Measurements from ENCODE around the gene IL10RB.
A peak's percentile ranks its signal among the peaks of the same experiment; 100 is the strongest.

Gene IL10RB

DNA sequence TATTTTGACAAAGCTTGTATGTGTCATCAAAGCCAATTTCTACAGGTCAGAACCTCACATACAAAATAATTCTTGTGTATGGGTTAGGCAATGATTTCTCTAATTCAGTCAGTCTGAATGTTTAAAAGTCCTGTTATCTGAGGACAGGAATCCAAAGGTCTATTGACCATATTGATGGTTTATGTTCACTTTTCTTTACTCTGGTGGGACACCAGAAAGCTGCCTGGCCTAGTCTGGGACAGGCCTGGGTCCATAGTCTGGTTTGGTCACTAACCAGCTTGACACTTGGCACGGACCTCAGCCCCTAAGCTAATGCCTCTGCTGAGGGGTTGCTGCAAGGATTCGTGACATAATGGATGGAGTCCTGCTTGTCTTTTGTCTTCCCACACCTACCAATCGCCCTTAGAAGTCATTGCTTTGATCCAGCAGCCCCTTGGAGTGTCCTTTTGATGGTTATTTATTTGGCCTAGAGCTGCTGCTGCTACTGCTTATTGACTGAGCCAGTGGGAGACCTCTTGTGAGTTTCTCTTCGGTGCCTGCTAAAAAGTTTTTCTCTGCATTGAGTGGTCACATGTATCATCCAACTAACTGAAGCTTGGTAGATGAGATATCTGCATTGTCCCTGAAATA lies 20.8 kb upstream of the IL10RB start:
- Histone ChIP-seq H3K36me3 (ENCODE audit: control insufficient read depth in 4 of 4, insufficient read depth in 4 of 4, low read length in 3 of 4) (peaks cover 13 to 59% (median 30%) of the 10 kb centered on the region in 4 experiments), H3K27me3 (replicated peaks in 2 of 5; ENCODE audit: control insufficient read depth in 4 of 5, insufficient read depth in 5 of 5, low read length in 4 of 5) (no peaks in the 10 kb centered on the region), H3K27ac (ENCODE audit: insufficient read depth in 1 of 2, low read depth in 1 of 2, low read length in 2 of 2, poor library complexity in 1 of 2, severe bottlenecking in 2 of 2) (peak overlapping the region in 1 of 2 experiments; percentile 13), H3K9me3 (ENCODE audit: control extremely low read depth in 1 of 5, control insufficient read depth in 4 of 5, insufficient read depth in 2 of 5, low read depth in 1 of 5, low read length in 4 of 5) (no peaks in the 10 kb centered on the region), H3K4me1 (ENCODE audit: control extremely low read depth in 1 of 4, control insufficient read depth in 4 of 4, insufficient read depth in 4 of 4, low read length in 3 of 4) (peaks cover 8 to 75% (median 48%) of the 10 kb centered on the region in 4 experiments), H3K4me3 (ENCODE audit: control insufficient read depth in 1 of 7, extremely low read depth in 1 of 7, insufficient read depth in 4 of 7, low read depth in 2 of 7, low read length in 6 of 7) (no peak overlapping the region)
- DNase-seq = no peak
- ChIA-PET POLR2A (no interaction called here), CTCF (interaction anchor here (0.8 kb wide), 1 partner anchor 80 kb away, joined by 4 read pairs; no protein-coding TSS in a partner anchor)
- WGBS (ENCODE audit: insufficient coverage) = 100% methylated on average over 3 of the region's 4 CpGs

DNA sequence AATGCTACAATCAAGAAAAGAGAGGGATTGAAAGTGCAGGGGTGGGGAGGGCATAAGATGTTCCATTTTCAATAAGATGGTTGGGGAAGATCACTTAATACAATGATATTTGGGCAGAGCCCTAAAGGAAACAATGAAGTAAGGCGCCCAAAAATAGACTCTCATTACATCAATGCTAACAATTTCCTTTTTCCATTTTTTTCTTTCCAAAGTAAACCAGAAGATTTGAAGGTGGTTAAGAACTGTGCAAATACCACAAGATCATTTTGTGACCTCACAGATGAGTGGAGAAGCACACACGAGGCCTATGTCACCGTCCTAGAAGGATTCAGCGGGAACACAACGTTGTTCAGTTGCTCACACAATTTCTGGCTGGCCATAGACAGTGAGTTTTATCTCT lies 19.7 kb upstream of the IL10RB start:
- ChIA-PET POLR2A (no interaction called here), CTCF (interaction anchor here (1.6 kb wide), 1 partner anchor 11 kb away, joined by 6 read pairs; no protein-coding TSS in a partner anchor)
- whole genome bisulfite sequencing (ENCODE audit: insufficient coverage) = 89% methylated on average over 4 of the region's 5 CpGs
- Histone ChIP-seq H3K4me1 (ENCODE audit: control extremely low read depth in 1 of 4, control insufficient read depth in 4 of 4, insufficient read depth in 4 of 4, low read length in 3 of 4) (peaks cover 4 to 64% (median 46%) of the 10 kb centered on the region in 4 experiments), H3K36me3 (ENCODE audit: control insufficient read depth in 4 of 4, insufficient read depth in 4 of 4, low read length in 3 of 4) (peaks cover 19 to 68% (median 38%) of the 10 kb centered on the region in 4 experiments), H3K27me3 (replicated peaks in 2 of 5; ENCODE audit: control insufficient read depth in 4 of 5, insufficient read depth in 5 of 5, low read length in 4 of 5) (no peaks in the 10 kb centered on the region), H3K9me3 (ENCODE audit: control extremely low read depth in 1 of 5, control insufficient read depth in 4 of 5, insufficient read depth in 2 of 5, low read depth in 1 of 5, low read length in 4 of 5) (no peaks in the 10 kb centered on the region), H3K4me3 (ENCODE audit: control insufficient read depth in 1 of 7, extremely low read depth in 1 of 7, insufficient read depth in 4 of 7, low read depth in 2 of 7, low read length in 6 of 7) (no peak overlapping the region), H3K27ac (ENCODE audit: insufficient read depth in 1 of 2, low read depth in 1 of 2, low read length in 2 of 2, poor library complexity in 1 of 2, severe bottlenecking in 2 of 2) (peak overlapping the region in 1 of 2 experiments; percentile 62)
- no peak for DNase-seq

DNA sequence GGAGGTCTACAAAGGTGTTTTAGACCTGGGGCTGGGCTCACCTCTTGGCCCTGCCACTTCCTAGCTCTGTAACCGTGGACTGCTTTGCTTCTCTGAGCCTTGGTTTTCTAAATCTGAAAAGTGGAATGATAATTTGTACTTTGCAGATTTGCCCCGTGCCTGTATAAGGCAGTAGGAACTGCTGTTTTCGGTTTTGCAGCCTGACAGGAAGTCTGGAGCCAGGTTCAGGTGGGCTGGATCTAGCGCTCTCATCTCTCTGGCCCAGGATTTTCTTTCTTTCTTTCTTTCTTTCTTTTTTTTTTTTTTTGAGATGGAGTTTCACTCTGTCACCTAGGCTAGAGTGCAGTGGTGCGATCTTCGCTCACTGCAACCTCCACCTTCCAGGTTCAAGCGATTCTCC lies 19.2 kb upstream of the IL10RB start:
- peaks cover 19 to 71% (median 41%) of the 10 kb centered on the region in 4 experiments for H3K36me3 ChIP-seq (ENCODE audit: control insufficient read depth in 4 of 4, insufficient read depth in 4 of 4, low read length in 3 of 4)
- H3K4me1 ChIP-seq (ENCODE audit: control extremely low read depth in 1 of 4, control insufficient read depth in 4 of 4, insufficient read depth in 4 of 4, low read length in 3 of 4) = peaks cover 4 to 59% (median 42%) of the 10 kb centered on the region in 4 experiments
- CTCF ChIA-PET = interaction anchor here (0.9 to 1.6 kb wide), 3 partner anchors 9 to 16 kb away, joined by 3 to 6 read pairs (median 3); no protein-coding TSS in a partner anchor
- POLR2A ChIA-PET = interaction anchor here (0.8 kb wide), 1 partner anchor 18 kb away, joined by 3 read pairs; no protein-coding TSS in a partner anchor
- no peak overlapping the region for H3K4me3 ChIP-seq (ENCODE audit: control insufficient read depth in 1 of 7, extremely low read depth in 1 of 7, insufficient read depth in 4 of 7, low read depth in 2 of 7, low read length in 6 of 7)
- WGBS (ENCODE audit: insufficient coverage) = 83% methylated on average over 2 of the region's 7 CpGs
- no peaks in the 10 kb centered on the region for H3K27me3 ChIP-seq (replicated peaks in 2 of 5; ENCODE audit: control insufficient read depth in 4 of 5, insufficient read depth in 5 of 5, low read length in 4 of 5)
- peak overlapping the region; percentile 29 to 62 for H3K27ac ChIP-seq (ENCODE audit: insufficient read depth in 1 of 2, low read depth in 1 of 2, low read length in 2 of 2, poor library complexity in 1 of 2, severe bottlenecking in 2 of 2)
- no peak for DNase-seq
- no peaks in the 10 kb centered on the region for H3K9me3 ChIP-seq (ENCODE audit: control extremely low read depth in 1 of 5, control insufficient read depth in 4 of 5, insufficient read depth in 2 of 5, low read depth in 1 of 5, low read length in 4 of 5)

DNA sequence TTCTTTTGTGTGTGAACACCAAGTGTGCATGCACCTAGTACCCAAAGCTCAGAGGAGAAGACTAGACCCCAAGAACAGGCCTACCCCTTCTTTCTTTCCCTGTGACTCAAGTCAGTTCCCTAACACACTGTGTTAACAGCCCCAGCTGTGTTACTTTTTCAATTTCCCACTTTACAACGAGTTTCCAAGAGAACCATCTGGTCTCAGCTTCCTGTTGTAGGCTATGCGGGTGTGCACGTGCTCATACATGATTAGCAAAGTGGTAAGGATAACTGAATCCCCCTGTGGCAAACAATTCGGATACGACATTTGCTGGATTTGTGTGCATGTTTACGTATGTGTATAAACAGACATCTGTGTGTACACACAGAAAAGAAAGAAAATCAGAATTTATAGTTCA lies 18.6 kb upstream of the IL10RB start:
- Histone ChIP-seq H3K27ac (ENCODE audit: insufficient read depth in 1 of 2, low read depth in 1 of 2, low read length in 2 of 2, poor library complexity in 1 of 2, severe bottlenecking in 2 of 2) (peak overlapping the region; percentile 29 to 62), H3K4me3 (ENCODE audit: control insufficient read depth in 1 of 7, extremely low read depth in 1 of 7, insufficient read depth in 4 of 7, low read depth in 2 of 7, low read length in 6 of 7) (no peak overlapping the region), H3K36me3 (ENCODE audit: control insufficient read depth in 4 of 4, insufficient read depth in 4 of 4, low read length in 3 of 4) (peaks cover 19 to 77% (median 46%) of the 10 kb centered on the region in 4 experiments), H3K9me3 (ENCODE audit: control extremely low read depth in 1 of 5, control insufficient read depth in 4 of 5, insufficient read depth in 2 of 5, low read depth in 1 of 5, low read length in 4 of 5) (no peaks in the 10 kb centered on the region), H3K27me3 (replicated peaks in 2 of 5; ENCODE audit: control insufficient read depth in 4 of 5, insufficient read depth in 5 of 5, low read length in 4 of 5) (no peaks in the 10 kb centered on the region), H3K4me1 (ENCODE audit: control extremely low read depth in 1 of 4, control insufficient read depth in 4 of 4, insufficient read depth in 4 of 4, low read length in 3 of 4) (peaks cover 4 to 56% (median 42%) of the 10 kb centered on the region in 4 experiments)
- ChIA-PET POLR2A (interaction anchor here (0.8 kb wide), 1 partner anchor 18 kb away, joined by 3 read pairs; no protein-coding TSS in a partner anchor), CTCF (interaction anchor here (0.9 to 1.6 kb wide), 3 partner anchors 9 to 15 kb away, joined by 3 to 6 read pairs (median 3); no protein-coding TSS in a partner anchor)
- 0% methylated on average over 2 of the region's 6 CpGs for WGBS (ENCODE audit: insufficient coverage)
- peak; percentile 65 to 97 (median 95) for DNase-seq

DNA sequence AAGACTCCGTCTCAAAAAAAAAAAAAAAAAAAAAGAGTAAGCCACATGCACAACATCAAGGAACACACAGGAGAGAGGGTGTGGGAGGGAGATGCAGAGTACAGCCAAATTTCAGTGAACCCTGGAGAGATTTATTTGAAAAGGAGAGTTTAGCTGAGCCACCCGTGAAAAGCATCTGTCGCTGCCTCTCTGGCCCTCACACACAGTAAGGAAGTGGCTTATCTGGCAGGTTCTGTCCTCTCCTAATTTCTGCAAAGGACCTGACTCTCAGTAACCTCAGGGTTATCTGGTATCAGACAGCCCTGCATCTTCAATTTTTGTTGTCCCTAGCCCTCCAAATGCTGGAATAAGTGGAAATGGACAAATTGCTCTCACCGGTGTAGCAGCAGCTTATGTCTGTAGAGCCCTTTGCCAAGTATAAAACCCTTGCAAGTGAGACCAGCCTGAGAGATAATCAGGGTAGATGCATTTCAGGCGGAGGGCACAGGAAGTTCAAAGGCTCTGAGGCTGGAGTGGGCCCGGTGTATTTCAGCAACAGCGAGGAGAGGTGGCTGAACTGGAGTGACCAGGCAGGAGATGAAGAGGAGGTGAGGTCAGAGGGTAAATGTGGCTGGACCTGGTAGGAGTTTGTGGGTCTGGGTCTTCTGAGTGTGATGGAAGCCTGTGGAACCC lies 16.7 kb upstream of the IL10RB start:
- no peak overlapping the region for H3K4me3 ChIP-seq (ENCODE audit: control insufficient read depth in 1 of 7, extremely low read depth in 1 of 7, insufficient read depth in 4 of 7, low read depth in 2 of 7, low read length in 6 of 7)
- no peaks in the 10 kb centered on the region for H3K9me3 ChIP-seq (ENCODE audit: control extremely low read depth in 1 of 5, control insufficient read depth in 4 of 5, insufficient read depth in 2 of 5, low read depth in 1 of 5, low read length in 4 of 5)
- H3K27ac ChIP-seq (ENCODE audit: insufficient read depth in 1 of 2, low read depth in 1 of 2, low read length in 2 of 2, poor library complexity in 1 of 2, severe bottlenecking in 2 of 2) = no peak overlapping the region
- ChIA-PET CTCF (interaction anchor here (0.8 to 1.9 kb wide), 6 partner anchors 8 to 17 kb away, joined by 3 to 5 read pairs (median 3); no protein-coding TSS in a partner anchor), POLR2A (no interaction called here)
- H3K27me3 ChIP-seq (replicated peaks in 2 of 5; ENCODE audit: control insufficient read depth in 4 of 5, insufficient read depth in 5 of 5, low read length in 4 of 5) = no peaks in the 10 kb centered on the region
- peaks cover 33 to 87% (median 58%) of the 10 kb centered on the region in 4 experiments for H3K36me3 ChIP-seq (ENCODE audit: control insufficient read depth in 4 of 4, insufficient read depth in 4 of 4, low read length in 3 of 4)
- 64% methylated on average over 6 of the region's 7 CpGs for WGBS (ENCODE audit: insufficient coverage)
- DNase-seq = peak in 1 of 3 donors; percentile 46
- peaks cover 4 to 40% (median 28%) of the 10 kb centered on the region in 4 experiments for H3K4me1 ChIP-seq (ENCODE audit: control extremely low read depth in 1 of 4, control insufficient read depth in 4 of 4, insufficient read depth in 4 of 4, low read length in 3 of 4)

DNA sequence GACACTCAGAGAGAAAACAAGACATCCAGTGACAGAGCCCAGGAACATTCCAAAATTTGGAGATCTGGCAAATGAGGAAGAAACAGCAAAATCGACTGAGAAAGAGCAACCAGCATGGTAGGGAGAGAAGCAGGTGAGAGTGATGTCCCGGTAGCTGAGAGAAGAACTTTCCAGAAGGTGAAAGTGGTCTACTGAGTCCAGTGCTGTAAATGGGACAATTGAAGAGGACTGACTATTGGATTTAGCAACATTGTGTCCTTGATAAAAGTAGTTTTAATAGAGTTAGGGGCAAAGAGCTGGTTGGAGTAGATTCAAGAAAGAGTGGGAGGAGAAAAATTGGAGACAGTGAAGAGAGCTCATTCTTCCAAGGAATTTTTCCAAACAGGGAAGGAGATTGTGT lies 15.0 kb upstream of the IL10RB start:
- WGBS (ENCODE audit: insufficient coverage) = 100% methylated on average over 2 of the region's 2 CpGs
- no peaks in the 10 kb centered on the region for H3K9me3 ChIP-seq (ENCODE audit: control extremely low read depth in 1 of 5, control insufficient read depth in 4 of 5, insufficient read depth in 2 of 5, low read depth in 1 of 5, low read length in 4 of 5)

More for the DNA sequence above, 15.0 kb upstream of the IL10RB start:
- H3K27ac ChIP-seq (ENCODE audit: insufficient read depth in 1 of 2, low read depth in 1 of 2, low read length in 2 of 2, poor library complexity in 1 of 2, severe bottlenecking in 2 of 2) = no peak overlapping the region
- no peak overlapping the region for H3K4me3 ChIP-seq (ENCODE audit: control insufficient read depth in 1 of 7, extremely low read depth in 1 of 7, insufficient read depth in 4 of 7, low read depth in 2 of 7, low read length in 6 of 7)
- CTCF ChIA-PET = interaction anchor here (1.1 to 1.9 kb wide), 5 partner anchors 10 to 110 kb away, joined by 3 to 5 read pairs (median 3); no protein-coding TSS in a partner anchor
- peaks cover 32 to 89% (median 59%) of the 10 kb centered on the region in 4 experiments for H3K36me3 ChIP-seq (ENCODE audit: control insufficient read depth in 4 of 4, insufficient read depth in 4 of 4, low read length in 3 of 4)
- no peak for DNase-seq
- no peaks in the 10 kb centered on the region for H3K27me3 ChIP-seq (replicated peaks in 2 of 5; ENCODE audit: control insufficient read depth in 4 of 5, insufficient read depth in 5 of 5, low read length in 4 of 5)
- POLR2A ChIA-PET = no interaction called here
- H3K4me1 ChIP-seq (ENCODE audit: control extremely low read depth in 1 of 4, control insufficient read depth in 4 of 4, insufficient read depth in 4 of 4, low read length in 3 of 4) = peaks cover 4 to 26% (median 18%) of the 10 kb centered on the region in 4 experiments

Measured in common myeloid progenitor, CD34-positive (primary cell).